ENCODE data around the gene C6orf52.
"Not testable (repeated sequence)": the region's sequence is repeated elsewhere in the genome, so short reads cannot be mapped to it uniquely, and the experiment has no call there.

The C6orf52 gene

DNA sequence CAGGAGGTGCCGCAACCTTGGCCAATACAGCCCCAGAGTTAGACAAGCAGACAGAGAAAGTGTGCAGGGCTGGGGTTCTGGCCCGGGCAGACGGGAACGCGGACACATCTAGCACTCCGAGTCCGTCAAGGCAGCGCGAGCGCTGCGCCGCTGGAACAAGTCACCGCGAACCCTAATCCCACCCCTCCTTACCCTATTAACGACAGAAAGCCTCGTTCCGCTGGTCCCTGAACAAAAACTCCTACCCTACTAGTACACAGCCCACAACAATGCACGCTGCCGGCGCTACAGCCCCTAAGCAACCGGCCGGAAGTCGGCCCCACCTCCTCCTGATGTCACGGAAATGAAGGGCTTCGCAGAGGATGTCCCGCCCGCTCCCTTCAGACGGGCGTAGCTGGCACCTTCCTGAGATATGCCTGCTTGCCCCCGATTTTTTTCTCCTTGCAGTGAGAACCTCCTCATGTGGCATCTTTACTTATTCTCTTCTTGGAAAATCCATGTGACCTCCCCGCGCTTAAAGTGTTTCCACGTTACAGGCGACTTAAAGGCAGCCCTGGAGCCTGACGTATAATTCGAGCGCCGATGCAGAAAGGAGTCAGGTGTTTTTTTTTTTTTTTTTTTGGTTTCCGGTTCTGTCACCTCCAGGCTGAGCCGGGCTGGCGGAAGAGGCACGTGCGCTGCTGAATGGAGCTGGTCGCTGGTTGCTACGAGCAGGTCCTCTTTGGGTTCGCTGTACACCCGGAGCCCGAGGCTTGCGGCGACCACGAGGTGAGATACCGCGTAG, at the start of gene C6orf52, which contains the start of gene PAK1IP1:
Gene C6orf52 (minus strand): TSS at position 315 of the 784 bp plus-strand sequence. CDS start 7,066 bp downstream, outside the sequence.
Gene PAK1IP1 (plus strand): TSS at position 671 of the 784 bp plus-strand sequence. CDS start 14 bp downstream, at position 685.
- H3K4me3 ChIP-seq (ENCODE audit: low read depth, low read length) = peak within 1 kb of the TSS; percentile 72
- TF ChIP-seq, protein P1, sequence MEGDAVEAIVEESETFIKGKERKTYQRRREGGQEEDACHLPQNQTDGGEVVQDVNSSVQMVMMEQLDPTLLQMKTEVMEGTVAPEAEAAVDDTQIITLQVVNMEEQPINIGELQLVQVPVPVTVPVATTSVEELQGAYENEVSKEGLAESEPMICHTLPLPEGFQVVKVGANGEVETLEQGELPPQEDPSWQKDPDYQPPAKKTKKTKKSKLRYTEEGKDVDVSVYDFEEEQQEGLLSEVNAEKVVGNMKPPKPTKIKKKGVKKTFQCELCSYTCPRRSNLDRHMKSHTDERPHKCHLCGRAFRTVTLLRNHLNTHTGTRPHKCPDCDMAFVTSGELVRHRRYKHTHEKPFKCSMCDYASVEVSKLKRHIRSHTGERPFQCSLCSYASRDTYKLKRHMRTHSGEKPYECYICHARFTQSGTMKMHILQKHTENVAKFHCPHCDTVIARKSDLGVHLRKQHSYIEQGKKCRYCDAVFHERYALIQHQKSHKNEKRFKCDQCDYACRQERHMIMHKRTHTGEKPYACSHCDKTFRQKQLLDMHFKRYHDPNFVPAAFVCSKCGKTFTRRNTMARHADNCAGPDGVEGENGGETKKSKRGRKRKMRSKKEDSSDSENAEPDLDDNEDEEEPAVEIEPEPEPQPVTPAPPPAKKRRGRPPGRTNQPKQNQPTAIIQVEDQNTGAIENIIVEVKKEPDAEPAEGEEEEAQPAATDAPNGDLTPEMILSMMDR (IDR thresholded peaks at IDR 0.05; ENCODE audit: low read depth, low read length) = no peak

DNA sequence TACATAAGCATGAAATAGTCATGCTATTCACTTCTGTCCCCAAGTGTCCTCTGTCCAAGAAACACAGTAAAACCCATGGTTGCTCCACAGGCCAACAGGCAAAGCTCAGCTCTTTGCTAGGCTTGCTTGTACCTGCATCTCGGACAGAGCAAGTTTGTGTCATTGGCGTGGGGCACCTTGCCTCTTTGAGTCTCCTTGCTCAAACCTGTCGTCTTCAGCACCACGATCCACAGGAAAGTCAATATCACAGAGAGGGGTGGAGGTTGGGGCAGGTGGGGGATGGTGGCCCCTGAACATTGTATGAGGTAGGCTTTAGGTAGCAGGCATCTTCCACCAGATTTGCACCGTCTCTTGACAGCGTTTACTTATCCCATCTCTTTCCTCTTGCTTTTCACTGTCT, 49.1 kb upstream of the C6orf52 start:
- TF ChIP-seq, protein P1 (IDR thresholded peaks at IDR 0.05; ENCODE audit: low read depth, low read length) = no peak

GRCh38 chr6:10742251-10742650, 47.8 kb upstream of the C6orf52 start:
- H3K4me3 ChIP-seq (ENCODE audit: low read depth, low read length) = no peak overlapping the region
- TF ChIP-seq, protein P1 (IDR thresholded peaks at IDR 0.05; ENCODE audit: low read depth, low read length) = no peak

More for the DNA sequence above, 49.1 kb upstream of the C6orf52 start:
- no peak overlapping the region for H3K4me3 ChIP-seq (ENCODE audit: low read depth, low read length)

DNA sequence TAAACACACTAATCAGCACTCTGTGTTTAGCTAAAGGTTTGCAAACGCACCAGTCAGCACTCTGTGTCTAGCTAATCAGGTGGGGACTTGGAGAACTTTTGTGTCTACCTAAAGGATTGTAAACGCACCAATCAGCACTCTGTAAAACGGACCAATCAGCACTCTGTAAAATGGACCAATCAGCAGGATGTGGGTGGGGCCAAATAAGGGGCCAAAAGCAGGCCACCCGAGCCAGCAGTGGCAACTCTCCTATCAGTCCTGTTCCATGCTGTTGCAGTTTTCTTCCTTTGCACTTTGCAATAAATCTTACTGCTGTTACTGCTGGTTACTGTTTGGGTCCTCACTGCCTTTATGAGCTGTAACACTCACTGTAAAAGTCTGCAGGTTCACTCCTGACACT, 47.2 kb upstream of the C6orf52 start:
- not testable (repeated sequence) for H3K4me3 ChIP-seq (ENCODE audit: low read depth, low read length)

- TF ChIP-seq, protein P1 (IDR thresholded peaks at IDR 0.05; ENCODE audit: low read depth, low read length) = no peak
- no peak overlapping the region for H3K4me3 ChIP-seq (ENCODE audit: low read depth, low read length)
Measured at GRCh38 chr6:10740061-10740460, 45.6 kb upstream of the C6orf52 start.

- TF ChIP-seq, protein P1 (IDR thresholded peaks at IDR 0.05; ENCODE audit: low read depth, low read length) = no peak
Measured at GRCh38 chr6:10736731-10737130, 42.3 kb upstream of the C6orf52 start.

GRCh38 chr6:10733863-10734262, 39.4 kb upstream of the C6orf52 start:
- H3K4me3 ChIP-seq (ENCODE audit: low read depth, low read length) = no peak overlapping the region
- TF ChIP-seq, protein P1 (IDR thresholded peaks at IDR 0.05; ENCODE audit: low read depth, low read length) = no peak

More at GRCh38 chr6:10736731-10737130, 42.3 kb upstream of the C6orf52 start:
- H3K4me3 ChIP-seq (ENCODE audit: low read depth, low read length) = no peak overlapping the region

Data from WI38 (cell line).